Kidney (tissue), 14 donors: Measurements from ENCODE around the gene ASAP2. TPM values are rescaled to one million over a fixed set of nuclear protein-coding genes. Genes with fewer than 3 reads are reported as not detected.

ENCODE experiments used
- DNase-seq, 5 donors: peaks; one replicate each; pipeline ENCODE4 v3.0.0-alpha.2; 2013 to 2020
- FAIRE-seq: peaks from 2 replicates; lab custom pipeline; 2012; peaks lifted over from hg19 to GRCh38; lab: Jason Lieb, UNC
- H3K27ac ChIP-seq, 2 donors: one replicate each; pipeline ENCODE4 v1.7.0; 2013; ENCODE audit warnings: low read depth in 2 of 2, low read length in 2 of 2, inconsistent platforms in 1 of 2
- H3K27me3 ChIP-seq: one replicate; pipeline ENCODE4 v1.7.1; 2013; ENCODE audit warnings: low read length, inconsistent platforms; ENCODE audit not compliant: control insufficient read depth, insufficient read depth
- H3K36me3 ChIP-seq, 3 donors: one replicate each; pipeline versions ENCODE4 v1.7.0 to v1.7.1; 2013; ENCODE audit warnings: low read length in 3 of 3, control low read depth in 1 of 3, inconsistent platforms in 1 of 3; ENCODE audit not compliant: insufficient read depth in 3 of 3, control insufficient read depth in 2 of 3
- H3K4me1 ChIP-seq, 3 donors: one replicate each; pipeline versions ENCODE4 v1.7.0 to v1.7.1; 2013; ENCODE audit warnings: low read length in 3 of 3, inconsistent platforms in 1 of 3, low read depth in 1 of 3; ENCODE audit not compliant: control insufficient read depth in 2 of 3, insufficient read depth in 2 of 3
- H3K4me3 ChIP-seq, 3 donors: one replicate each; pipeline versions ENCODE4 v1.7.0 to v1.8.1; 2013; ENCODE audit warnings: low read length in 3 of 3, control low read depth in 1 of 3, inconsistent platforms in 1 of 3
- H3K9ac ChIP-seq, 3 donors: one replicate each; pipeline versions ENCODE4 v1.7.0 to v1.7.1; 2013; ENCODE audit warnings: low read length in 3 of 3, control low read depth in 1 of 3, inconsistent platforms in 1 of 3
- H3K9me3 ChIP-seq, 3 donors: one replicate each; pipeline versions ENCODE4 v1.7.0 to v1.7.1; 2013; ENCODE audit warnings: low read length in 3 of 3, control low read depth in 1 of 3, inconsistent platforms in 1 of 3; ENCODE audit not compliant: control insufficient read depth in 2 of 3, insufficient read depth in 1 of 3
- CTCF ChIP-seq: IDR thresholded peaks from 3 replicates; pipeline ENCODE4 v1.5.1; 2012; ENCODE audit warnings: mild to moderate bottlenecking, moderate library complexity, borderline replicate concordance; ENCODE audit not compliant: insufficient read depth; ENCODE audit errors: extremely low read depth
- intact Hi-C: fragments of 100-400 bp; cut with DNase I; formaldehyde crosslinking; loops from one replicate; pipeline ENCODE4 v1.11.1; 2022
- polyA plus RNA-seq: library from polyadenylated mRNA; stranded (reverse); fragments of 350-450 nt; fragmentation: Illumina TruSeq; extraction: RNeasy Lipid Tissue Mini Kit (QIAGEN cat#74804); gene quantifications from one replicate; pipeline ENCODE4 v1.2.3, GENCODE V29; 2014; ENCODE audit warnings: low read depth, low replicate concordance; ENCODE audit not compliant: insufficient read depth
- total RNA-seq: library from RNA; stranded (reverse); fragmentation: NEBNext Ultra II Directional; extraction: Animal tissue kit (Norgen Biotek cat#: 25700); gene quantifications from one replicate; pipeline ENCODE4 v1.2.1, GENCODE V29; 2021
- donor health status: control.
- donor health status: control.
- donor health status: control.
- donor health status: control.
- donor health status: control.
- donor health status: DM: yes; HTN: yes; CAD: no.
- donor health status: Normal renal cell carcinoma (clear cell type).

ASAP2 gene
- total and polyA plus RNA-seq, 2 donors from 2014 or later, result 26.2 to 54.8 TPM

GRCh38 chr2:9292426-9292825 is 85.8 kb downstream of the ASAP2 start:
- H3K9ac ChIP-seq, result no peak overlapping the region
- H3K9me3 ChIP-seq, result no peaks in the 10 kb centered on the region
- peaks cover 0 to 2% (median 0%) of the 10 kb centered on the region in 3 donors for H3K36me3 ChIP-seq
- DNase-seq (no peak), FAIRE-seq (no peak)
- H3K27me3 ChIP-seq, result no peaks in the 10 kb centered on the region
- no peak overlapping the region for H3K27ac ChIP-seq
- H3K4me3 ChIP-seq, result no peak overlapping the region
- H3K4me1 ChIP-seq, result peaks cover 0 to 4% (median 0%) of the 10 kb centered on the region in 3 donors
- TF ChIP-seq CTCF, result no peak
- intact Hi-C loops, result no loop called here

- intact Hi-C loops, result no loop called here
- TF ChIP-seq CTCF, result no peak
- no peak for FAIRE-seq
Observed at GRCh38 chr2:9294764-9295163, 88.2 kb downstream of the ASAP2 start.

GRCh38 chr2:9296559-9296958 is 89.9 kb downstream of the ASAP2 start:
- no peak overlapping the region for H3K9ac ChIP-seq
- no peak overlapping the region for H3K27ac ChIP-seq
- no peaks in the 10 kb centered on the region for H3K9me3 ChIP-seq
- FAIRE-seq (no peak), DNase-seq (no peak)
- H3K36me3 ChIP-seq, result peaks cover 0 to 7% (median 5%) of the 10 kb centered on the region in 3 donors
- intact Hi-C loops, result no loop called here
- no peak for TF ChIP-seq CTCF
- H3K4me1 ChIP-seq, result peaks cover 0 to 22% (median 3%) of the 10 kb centered on the region in 3 donors
- H3K4me3 ChIP-seq, result no peak overlapping the region
- H3K27me3 ChIP-seq, result no peaks in the 10 kb centered on the region

More at GRCh38 chr2:9294764-9295163, 88.2 kb downstream of the ASAP2 start:
- Histone ChIP-seq H3K9me3 (no peaks in the 10 kb centered on the region), H3K9ac (no peak overlapping the region), H3K4me3 (no peak overlapping the region), H3K4me1 (peaks cover 0 to 10% (median 0%) of the 10 kb centered on the region in 3 donors), H3K36me3 (peaks cover 0 to 5% (median 0%) of the 10 kb centered on the region in 3 donors), H3K27me3 (no peaks in the 10 kb centered on the region), H3K27ac (no peak overlapping the region)
- DNase-seq, result no peak

GRCh38 chr2:9297156-9297555 is 90.5 kb downstream of the ASAP2 start:
- Histone ChIP-seq H3K36me3 (peaks cover 0 to 7% (median 5%) of the 10 kb centered on the region in 3 donors), H3K4me1 (peaks cover 0 to 22% (median 3%) of the 10 kb centered on the region in 3 donors), H3K9ac (no peak overlapping the region), H3K27me3 (no peaks in the 10 kb centered on the region), H3K27ac (no peak overlapping the region), H3K9me3 (no peaks in the 10 kb centered on the region), H3K4me3 (no peak overlapping the region)
- no peak for TF ChIP-seq CTCF
- intact Hi-C loops, result no loop called here
- FAIRE-seq, result no peak
- DNase-seq, result no peak
